Muscle of back (tissue), 11 donors: ENCODE measurements around the gene EDIL3. TPM values are rescaled to one million over a fixed set of nuclear protein-coding genes. Genes with fewer than 3 reads are reported as not detected.
A peak's percentile ranks its signal among the peaks of the same experiment; 100 is the strongest.
"Not testable (repeated sequence)": the region's sequence is repeated elsewhere in the genome, so short reads cannot be mapped to it uniquely, and the experiment has no call there.

ENCODE experiments used
- DNase-seq, 3 donors: peaks; one replicate each; pipeline versions ENCODE4 v3.0.0 to v3.0.0-alpha.2; 2013
- polyA plus RNA-seq, 10 donors: library from polyadenylated mRNA; unstranded; fragments of 120-200 nt; gene quantifications; one replicate each; pipeline ENCODE4 v1.2.1, GENCODE V29; 2013; ENCODE audit not compliant: insufficient read length in 10 of 10

EDIL3 gene
- polyA plus RNA-seq, 10 donors: 10.3 to 22.4 (median 12.0) TPM

DNA sequence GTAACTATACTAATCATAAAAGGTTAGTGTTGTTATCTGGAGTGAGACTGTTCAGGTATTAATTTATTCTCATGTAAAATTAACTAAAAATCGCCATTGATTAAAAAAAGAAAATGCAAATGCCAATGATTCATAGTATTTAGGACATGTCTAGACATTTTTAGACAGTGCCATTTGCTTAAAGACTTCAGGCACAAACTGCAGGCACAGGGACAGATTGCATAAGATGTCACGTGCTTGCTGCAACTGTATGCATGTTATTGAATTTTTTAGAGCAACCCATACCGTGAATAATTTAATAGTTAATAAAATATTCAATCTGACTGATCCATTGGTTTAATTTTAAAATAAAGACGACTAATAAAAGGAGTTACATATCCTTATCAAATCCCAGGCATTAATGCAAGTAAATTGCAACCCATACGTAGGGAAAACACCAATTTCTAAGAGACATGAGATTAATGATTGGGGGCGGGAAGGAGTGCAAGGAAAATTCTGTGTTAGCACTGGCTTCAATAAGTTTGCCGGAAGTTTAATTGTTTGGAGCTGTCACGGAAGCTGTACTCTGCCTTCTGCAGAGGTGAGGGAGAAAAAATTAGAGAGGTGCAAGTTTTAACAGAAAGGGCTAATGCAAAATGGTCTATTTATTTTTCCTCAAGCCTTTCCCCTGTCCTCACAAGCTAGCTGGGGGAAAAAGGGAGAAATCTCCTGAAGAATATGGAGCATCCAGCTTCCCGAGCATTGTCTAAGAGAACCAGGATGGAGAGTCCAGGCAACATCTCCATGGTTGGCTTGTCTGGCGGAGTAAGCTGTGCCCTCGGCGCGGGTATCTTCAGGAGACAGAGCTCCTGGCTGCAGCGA, 2.9 kb downstream of the EDIL3 start:
- no peak for DNase-seq

DNA sequence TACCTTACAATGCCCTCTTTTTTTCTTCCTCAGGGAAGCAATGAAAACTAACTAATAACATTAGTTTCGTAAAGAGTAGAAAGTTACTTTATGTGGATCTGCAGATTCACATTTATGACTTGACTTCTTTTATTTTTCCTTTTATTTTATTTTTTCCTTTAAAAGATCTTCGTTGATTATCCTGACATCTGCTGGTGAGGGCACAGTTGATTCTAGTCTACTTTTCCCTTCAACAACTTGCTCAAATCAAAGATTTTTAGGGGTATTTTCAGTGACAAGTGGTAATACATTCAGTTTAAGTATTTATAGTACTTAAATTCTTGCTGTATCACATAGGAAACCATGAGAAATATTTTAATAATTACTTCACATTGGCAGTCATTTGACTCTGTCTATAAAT, 4.9 kb downstream of the EDIL3 start:
- no peak for DNase-seq

DNA sequence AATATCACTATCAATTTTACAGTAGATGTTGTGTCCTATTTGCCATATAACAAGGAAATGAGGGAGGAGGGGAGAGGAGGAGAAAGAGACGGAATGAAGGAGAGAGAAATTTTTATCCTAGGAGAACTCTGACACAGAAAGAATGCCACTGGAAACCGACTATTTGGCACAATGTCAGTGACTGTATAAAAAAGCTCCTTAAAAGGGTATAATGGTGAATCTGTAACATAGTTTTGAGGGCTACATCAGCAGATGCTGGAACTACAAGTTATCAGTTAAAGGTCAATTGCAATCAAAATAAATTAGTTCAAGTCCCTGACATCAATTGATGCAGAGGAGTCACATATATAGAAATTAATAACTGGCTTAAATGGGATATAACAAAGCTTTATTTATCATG, 5.7 kb downstream of the EDIL3 start:
- DNase-seq: peak in 1 of 3 donors; percentile 74

DNA sequence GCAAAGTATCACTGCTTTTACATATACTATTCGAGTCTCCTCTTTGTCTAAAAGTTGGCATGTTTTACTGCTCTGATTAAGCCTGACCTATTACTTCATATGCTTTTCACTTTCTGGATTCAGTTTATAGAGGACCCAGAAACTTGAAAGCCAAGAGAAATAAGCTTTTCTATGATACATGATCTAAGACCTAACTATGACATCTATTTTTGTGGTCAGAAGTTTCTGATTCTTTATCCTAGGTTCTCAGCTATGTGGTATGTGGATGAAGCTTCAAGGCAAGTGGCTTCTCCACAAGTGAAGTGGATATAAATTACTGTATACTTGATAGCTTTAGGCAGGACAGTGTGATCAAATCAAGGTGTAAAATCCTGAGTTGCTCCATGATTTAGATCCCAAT, 6.3 kb downstream of the EDIL3 start:
- peak in 1 of 3 donors; percentile 78 for DNase-seq

DNA sequence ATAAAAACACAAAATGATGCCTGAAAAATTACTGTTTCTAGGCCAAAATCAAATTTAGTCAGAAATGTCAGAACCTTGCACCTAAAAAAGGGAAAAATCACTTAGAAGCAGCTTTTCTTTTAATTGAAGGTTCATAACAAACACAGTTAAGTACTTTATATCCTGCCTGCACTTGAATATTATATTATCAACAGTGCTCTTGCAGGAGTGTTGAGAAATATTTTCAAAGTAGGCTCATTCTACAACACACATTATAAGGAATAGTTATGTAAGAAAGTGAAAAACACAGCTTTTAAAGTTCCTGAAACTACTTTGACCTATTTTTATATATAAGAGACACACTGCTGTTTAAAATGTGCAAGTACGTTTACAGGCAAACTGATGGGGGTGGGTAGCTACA, 8.3 kb downstream of the EDIL3 start:
- no peak for DNase-seq

DNA sequence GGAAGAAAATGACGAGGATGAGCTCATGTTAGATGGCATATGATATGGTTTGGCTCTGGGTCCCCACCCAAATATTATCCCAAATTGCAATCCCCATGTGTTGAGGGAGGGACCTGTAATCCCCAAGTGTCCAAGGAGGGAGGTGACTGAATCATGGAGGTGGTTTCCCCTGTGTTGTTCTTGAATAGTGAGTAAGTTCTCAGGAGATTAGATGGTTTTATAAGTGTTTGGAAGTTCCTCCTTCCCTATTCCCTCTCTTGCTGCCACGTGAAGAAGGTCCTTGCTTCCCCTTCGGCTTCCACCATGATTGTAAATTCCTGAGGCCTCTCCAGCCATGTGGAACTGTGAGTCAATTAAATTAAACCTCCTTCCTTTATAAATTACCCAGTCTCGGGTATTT, 10.1 kb downstream of the EDIL3 start:
- no peak for DNase-seq

DNA sequence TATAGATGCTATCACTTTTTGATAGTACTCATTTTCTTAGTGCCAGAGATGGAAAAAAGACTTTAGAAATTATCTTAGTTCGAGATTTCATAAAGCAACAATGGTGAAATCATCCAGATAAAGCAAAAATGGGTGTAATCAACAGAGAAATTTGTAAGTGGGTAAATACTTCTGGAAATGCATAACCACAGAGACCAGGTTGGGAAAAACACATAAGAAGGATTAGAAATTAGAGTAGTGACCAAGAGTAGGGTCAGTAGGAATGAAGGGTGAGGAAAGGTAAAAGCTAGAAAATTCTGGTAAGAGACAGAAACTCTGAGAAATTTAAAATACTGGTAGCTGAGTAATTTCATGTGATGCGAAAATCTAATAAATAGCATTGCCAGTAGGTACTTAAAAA, 11.2 kb downstream of the EDIL3 start:
- DNase-seq: no peak

DNA sequence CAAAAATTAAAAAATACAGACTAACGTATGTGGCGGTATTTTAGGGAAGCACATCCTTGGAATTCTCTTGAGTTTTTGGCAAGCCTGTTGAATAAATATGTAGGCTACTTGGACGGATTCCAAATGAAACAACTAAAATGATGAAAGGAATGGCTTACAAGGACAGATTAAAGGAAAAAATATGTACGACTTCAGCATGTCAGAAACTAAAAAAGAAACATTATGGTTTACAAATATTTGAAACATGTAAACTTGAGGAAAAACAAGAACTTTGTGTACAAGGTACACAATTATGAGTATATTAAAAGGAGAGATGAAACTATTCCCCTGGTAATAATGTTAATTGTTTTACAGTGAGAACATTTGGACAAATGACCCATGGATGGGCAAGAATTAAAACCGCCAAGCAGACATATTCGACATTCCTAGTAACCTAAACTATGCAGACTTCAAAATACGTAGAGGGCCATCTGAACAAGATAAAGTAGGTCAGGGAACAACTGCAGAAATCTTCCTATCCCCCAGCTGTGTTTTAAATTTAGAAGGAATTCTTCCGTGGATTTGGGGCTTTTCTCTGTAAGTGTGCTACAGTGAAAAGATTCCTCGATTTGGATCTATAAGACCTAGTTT, 12.5 kb downstream of the EDIL3 start:
- peak in 2 of 3 donors; percentile 4 to 75 for DNase-seq

DNA sequence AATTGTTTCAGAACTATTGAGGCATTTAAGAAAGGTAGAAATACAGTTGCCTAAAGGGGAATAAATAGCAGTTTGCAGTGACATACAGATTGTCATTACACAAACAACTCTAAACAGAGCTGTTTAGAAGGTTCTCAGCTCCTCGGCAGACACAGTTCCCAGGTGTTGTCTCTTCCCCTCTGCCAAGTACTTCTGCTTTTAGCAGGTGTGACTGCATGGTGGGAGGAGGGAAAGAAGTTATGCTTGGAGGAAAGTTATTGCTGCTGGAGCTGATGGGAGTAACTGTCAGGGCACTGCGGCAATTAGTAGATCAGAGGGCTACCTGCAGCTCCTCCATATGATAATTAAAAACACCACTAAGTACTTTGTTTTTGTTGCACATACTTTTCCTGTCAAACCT, 14.5 kb downstream of the EDIL3 start:
- no peak for DNase-seq

DNA sequence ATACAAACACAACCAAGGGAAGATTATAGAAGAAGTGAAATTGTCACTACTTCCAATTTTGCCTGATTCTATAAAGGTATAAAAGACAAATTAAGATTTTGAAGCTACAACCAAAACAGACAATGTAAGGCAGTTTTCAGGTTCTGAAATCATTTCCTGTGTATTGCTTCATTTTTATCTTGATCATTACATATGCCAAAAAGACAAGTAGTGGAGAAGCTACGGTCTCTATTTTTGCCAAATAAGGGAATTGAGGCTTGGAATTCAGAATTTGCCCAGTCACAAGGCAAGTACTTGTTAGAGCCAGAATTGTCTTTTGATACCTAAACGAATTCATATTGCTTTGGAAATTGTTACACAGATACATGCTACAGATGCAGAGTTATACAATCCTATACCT, 20.6 kb downstream of the EDIL3 start:
- DNase-seq: no peak

DNA sequence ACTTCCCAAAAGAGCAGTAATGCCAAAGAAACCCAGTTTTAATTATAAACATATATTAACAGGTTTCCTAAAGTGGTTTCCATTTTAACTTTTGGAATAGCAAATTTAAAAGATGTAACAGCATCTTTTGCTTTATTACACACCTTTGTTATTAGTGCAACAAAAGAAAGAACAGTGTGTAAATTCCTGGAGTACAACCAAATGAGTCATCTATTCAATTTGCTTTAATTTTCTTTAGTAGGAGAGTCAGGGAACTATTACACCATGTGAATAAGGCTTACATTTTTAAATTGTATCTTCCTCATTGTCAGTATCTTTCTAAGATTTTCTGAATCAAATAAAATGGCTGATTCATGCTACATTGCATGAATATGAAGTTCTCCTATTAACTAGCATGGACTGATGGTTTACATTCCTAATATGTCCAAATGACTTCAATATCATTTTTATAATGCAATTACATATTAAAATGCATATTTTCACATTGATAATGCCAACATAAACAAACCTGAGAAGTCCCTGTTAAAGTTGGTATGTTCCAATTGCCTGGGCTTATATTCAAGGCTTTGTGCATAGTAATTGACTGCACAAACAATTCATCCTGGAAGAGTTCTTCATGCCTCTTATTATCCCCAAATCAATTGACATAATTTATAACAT, 22.5 kb downstream of the EDIL3 start:
- DNase-seq: no peak

DNA sequence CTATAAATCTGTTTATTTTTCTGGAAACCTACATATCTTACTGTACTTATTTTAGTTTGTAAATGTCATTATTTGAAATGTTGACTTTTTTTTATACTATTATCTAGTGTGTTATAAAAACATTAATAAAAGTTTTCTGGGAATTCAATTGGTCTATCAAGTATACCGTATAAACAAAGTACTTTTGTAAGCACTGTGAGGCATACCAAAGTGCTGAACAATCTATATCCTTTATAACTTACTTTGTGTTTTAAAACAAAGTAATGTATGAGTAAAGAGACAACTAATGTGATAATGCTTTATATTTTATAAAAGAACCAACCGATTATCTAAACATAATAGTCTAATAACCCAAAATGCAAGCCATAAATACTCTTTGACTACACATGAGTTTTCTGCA, 23.1 kb downstream of the EDIL3 start:
- DNase-seq: no peak

DNA sequence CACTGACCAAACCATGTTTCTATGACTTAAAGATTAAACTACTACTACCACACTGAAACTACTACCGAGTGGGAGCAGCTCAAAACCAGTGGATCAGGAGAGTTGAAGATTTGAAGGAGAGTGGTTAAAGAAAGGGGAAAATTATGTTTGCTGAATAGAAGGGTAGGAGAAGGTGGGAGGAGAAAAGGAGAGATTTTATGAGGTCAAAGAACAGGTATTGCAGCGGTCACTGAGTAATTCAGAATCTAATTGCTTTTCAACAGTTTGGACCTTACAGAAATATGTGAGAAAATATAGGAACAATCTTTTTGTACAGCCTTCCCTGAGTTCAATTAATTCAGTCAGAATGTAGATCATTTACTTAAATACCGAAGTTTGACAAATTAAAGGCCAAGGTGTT, 24.6 kb downstream of the EDIL3 start:
- no peak for DNase-seq

DNA sequence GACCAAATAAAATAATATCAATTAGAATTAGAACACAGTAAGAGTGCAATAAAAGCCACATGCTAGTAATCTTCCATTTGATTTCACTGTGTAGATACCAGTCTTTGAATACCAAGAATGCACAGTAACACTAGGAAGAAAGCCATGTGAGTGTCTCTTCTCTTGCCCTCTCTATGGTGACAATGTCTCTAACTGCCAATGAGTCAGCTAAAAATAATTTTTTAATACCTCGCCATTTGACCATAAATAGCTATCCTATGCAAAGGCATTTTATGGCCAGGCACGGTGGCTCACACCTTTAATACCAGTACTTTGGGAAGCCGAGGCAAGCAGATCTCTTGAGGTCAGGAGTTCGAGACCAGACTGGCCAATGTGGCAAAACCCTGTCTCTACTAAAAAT, 30.6 kb downstream of the EDIL3 start:
- no peak for DNase-seq

DNA sequence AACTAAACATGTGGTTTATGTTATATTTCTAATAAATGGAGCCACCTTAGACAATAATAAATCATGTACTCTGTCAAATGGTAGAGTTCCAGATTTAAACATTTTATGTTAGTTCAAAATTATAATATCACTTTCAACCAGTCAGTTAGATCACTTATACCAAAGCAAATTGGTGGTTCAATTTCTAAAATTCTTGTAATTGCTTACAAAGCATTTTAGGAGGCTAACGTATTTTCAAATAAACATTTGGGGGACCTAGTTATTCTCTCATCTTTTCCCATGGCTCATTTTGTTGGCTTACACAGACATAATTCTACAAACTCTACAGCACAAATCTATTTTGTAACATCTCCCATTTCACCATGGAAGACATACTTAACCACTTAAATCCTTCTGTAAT, 39.9 kb downstream of the EDIL3 start:
- DNase-seq: no peak

DNA sequence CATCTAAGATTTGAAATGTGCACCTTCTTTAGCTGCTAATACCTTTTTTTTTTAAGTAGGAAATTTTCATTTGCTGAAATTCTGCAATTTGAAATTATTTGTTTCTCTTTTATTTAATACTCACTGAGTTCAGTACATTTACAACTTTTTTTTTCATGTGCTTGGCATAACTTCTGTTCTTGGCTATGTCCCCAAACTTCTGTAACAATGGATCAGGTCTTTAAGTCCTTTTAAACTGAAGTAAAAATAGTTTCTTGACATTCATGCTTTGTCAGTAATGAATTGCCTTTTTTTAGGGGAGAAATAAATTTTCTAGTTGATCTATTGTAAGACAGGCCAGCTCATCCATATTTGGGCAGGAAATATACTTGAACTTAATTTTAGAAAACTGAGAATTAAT, 41.5 kb downstream of the EDIL3 start:
- DNase-seq: peak in 1 of 3 donors; percentile 2

DNA sequence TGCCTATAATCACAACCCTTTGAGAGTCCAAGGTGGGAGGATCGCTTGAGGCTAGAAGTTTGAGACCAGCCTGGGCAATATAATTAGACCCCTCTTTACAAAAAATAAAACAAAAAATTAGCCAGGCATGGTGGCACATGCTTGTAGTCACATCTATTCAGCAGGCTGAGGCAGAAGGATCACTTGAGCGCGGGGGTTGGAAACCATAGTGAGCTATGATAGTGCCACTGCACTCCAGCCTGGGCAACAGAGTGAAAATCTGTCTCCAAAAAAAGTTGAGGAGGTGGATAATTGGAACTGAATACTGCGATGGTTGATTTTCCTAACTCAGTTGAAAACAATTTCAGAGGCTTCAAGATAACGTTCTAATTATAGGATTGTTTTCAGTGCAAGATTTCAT, 52.6 kb downstream of the EDIL3 start:
- DNase-seq: no peak

DNA sequence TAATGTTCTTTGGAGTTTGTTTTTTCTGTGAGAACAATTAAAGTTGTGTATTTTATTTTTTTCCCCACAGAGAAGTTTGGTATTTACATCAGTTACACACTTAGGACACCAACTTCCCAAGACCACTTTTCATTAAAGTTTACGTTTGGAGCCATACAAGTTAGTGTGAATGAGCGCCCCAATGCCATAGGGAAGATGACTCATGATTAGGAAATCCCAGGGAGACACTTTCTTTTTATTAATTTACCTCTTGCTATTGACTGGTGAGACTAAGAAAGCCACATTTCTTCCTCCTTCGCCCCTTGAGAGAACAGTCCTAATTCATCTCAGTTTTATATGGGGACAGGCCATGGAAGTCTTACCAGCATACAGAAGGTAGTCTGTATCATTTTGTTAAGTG, 57.1 kb downstream of the EDIL3 start:
- no peak for DNase-seq

DNA sequence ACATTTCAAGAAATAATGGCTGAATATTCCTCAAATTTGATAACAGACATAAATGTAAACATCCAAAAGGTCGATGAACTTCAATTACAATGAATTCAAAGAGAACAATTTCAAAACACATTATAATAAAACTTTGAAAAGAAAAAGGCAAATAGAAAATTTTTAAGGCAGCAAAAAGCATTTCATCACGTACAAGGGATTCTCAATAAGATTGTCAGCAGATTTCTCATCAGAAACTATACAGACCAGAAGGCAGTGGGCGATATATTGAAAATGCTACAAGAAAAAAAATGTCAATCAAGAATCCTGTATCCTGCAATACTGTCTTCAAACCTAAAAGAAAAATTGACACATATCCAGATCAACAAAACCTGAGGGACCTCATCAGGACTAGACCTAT, 62.0 kb downstream of the EDIL3 start:
- DNase-seq: no peak

DNA sequence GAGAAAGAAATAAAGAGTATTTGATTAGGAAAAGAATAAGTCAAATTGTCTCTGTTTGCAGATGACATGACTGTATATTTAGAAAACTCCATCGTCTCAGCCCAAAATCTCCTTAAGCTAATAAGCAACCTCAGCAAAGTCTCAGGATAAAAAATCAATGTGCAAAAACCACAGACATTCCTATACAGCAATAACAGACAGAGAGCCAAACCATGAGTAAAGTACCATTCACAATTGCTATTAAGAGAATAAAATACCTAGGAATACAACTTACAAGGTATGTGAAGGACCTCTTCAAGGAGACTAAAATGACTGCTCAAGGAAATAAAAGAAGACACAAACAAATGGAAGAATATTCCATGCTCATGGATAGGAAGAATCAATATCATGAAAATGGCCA, 66.9 kb downstream of the EDIL3 start:
- DNase-seq: not testable (repeated sequence)

DNA sequence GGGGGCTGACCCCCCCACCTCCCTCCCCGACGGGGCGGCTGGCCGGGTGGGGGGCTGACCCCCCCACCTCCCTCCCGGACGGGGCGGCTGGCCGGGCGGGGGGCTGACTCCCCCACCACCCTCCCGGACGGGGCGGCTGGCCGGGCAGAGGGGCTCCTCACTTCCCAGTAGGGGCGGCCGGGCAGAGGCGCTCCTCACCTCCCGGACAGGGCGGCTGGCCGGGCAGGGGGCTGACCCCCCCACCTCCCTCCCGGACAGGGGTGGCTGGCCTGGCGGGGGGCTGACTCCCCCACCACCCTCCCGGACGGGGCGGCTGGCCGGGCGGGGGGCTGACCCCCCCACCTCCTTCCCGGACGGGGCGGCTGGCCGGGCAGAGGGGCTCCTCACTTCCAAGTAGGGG, 72.4 kb downstream of the EDIL3 start:
- DNase-seq: not testable (repeated sequence)

DNA sequence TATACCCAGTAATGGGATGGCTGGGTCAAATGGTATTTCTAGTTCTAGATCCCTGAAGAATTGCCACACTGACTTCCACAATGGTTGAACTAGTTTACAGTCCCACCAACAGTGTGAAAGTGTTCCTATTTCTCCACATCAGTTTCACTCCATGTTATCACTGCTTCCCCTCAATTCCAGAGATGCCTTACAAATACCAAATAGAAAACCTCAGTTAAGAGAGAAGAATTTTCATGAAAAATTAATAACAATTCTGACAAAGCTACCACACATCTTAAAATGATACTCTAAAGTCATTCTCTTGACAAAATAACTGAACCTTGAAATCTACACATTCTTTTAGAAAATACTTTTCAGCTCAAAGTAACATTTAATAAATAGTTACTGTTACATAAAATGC, 74.8 kb downstream of the EDIL3 start:
- not testable (repeated sequence) for DNase-seq

DNA sequence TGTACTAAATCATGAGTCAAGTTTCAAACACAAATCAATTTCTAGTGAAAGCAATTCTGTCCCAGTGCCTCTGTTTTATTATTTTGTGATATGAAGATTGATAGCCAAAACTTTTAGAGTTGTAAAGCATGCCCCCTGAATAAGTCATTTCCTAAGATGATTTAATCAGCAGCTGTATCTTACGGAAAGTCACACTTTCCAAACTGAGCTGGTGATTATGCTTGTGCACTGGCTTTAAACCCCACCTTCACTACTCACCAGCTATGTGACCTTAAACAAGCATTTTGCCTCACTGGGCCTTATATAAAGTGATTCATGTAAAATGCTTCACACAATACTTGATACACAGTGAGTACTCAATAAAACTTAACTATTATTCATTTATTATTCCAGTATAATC, 78.1 kb downstream of the EDIL3 start:
- DNase-seq: no peak
